Ovary (tissue), 9 donors: ENCODE data around the gene ST14. TPM values are rescaled to one million over a fixed set of nuclear protein-coding genes. Genes with fewer than 3 reads are reported as not detected.

Source experiments
- DNase-seq, 5 donors: peaks; one replicate each; pipeline ENCODE4 v3.0.0-alpha.2; 2019 to 2020
- H3K27ac ChIP-seq, 2 donors: fragments of 200-600 bp; one replicate each; pipeline versions ENCODE4 v1.5.1 to v1.8.0; 2019 to 2022
- H3K27me3 ChIP-seq: fragments of 200-600 bp; one replicate; pipeline ENCODE4 v1.8.0; 2022
- H3K36me3 ChIP-seq: fragments of 200-600 bp; sonication (generic); one replicate; pipeline ENCODE4 v1.5.1; 2019
- H3K4me1 ChIP-seq: one replicate; pipeline ENCODE4 v1.8.1; 2013; ENCODE audit warnings: mild to moderate bottlenecking, moderate library complexity; ENCODE audit not compliant: insufficient read depth
- H3K4me3 ChIP-seq: fragments of 200-600 bp; sonication (generic); one replicate; pipeline ENCODE4 v1.5.1; 2017
- H3K9me3 ChIP-seq, 2 donors: fragments of 200-600 bp in 1 of 2; sonication (generic) in 1 of 2; one replicate each; pipeline versions ENCODE4 v1.5.1 to v1.8.1; 2013 to 2019; ENCODE audit warnings: mild to moderate bottlenecking in 1 of 2, moderate library complexity in 1 of 2
- CTCF ChIP-seq, 3 donors: fragments of 450-650 bp in 2 of 3; fragments of 200-600 bp in 1 of 3; IDR thresholded peaks; one replicate each; pipeline versions ENCODE4 v1.5.1 to v1.8.0; 2016 to 2022; ENCODE audit warnings: antibody characterized with exemption in 3 of 3, mild to moderate bottlenecking in 1 of 3
- EP300 ChIP-seq: sonication (generic); formaldehyde crosslinking; IDR thresholded peaks from one replicate; pipeline ENCODE4 v1.6.1; 2017; ENCODE audit warnings: antibody characterized with exemption
- POLR2A ChIP-seq: fragments of 450-650 bp; IDR thresholded peaks from one replicate; pipeline ENCODE4 v1.6.1; 2017; ENCODE audit warnings: antibody characterized with exemption, mild to moderate bottlenecking, moderate library complexity
- WGBS, 3 donors: extraction: QIAGEN DNeasy Blood & Tissue Kit in 1 of 3; methylation state at CpG; one replicate each; pipeline versions ENCODE4 v1.1.5 to v1.1.7; 2013 to 2017; 5-methylcytosine and 5-hydroxymethylcytosine counted together
- intact Hi-C, 4 donors: fragments of 100-400 bp; cut with DNase I; formaldehyde crosslinking; loops; one replicate each; pipeline versions ENCODE4 v1.11.0 to v1.15.1; 2022 to 2023
- polyA plus RNA-seq, 2 donors: library from polyadenylated mRNA; stranded (reverse); fragments of 200-250 nt in 1 of 2; fragments of 350-450 nt in 1 of 2; fragmentation: Illumina TruSeq in 1 of 2; extraction: RNeasy Lipid Tissue Mini Kit (QIAGEN cat#74804) in 1 of 2; gene quantifications; one replicate each; pipeline ENCODE4 v1.2.3, GENCODE V29; 2013 to 2014
- total RNA-seq, 7 donors: library from RNA; depleted of rRNA in 2 of 7; stranded (reverse); fragments of >200 nt in 2 of 7; fragmentation: NEBNext Ultra II Directional in 3 of 7; extraction: Animal tissue kit (Norgen Biotek cat#: 25700) in 3 of 7; gene quantifications; one replicate each; pipeline versions ENCODE4 v1.1.0 to v1.2.4, GENCODE V29; 2016 to 2023
- donor health status: DM: no; HTN: no; CAD: no; lungs with moderate emphysema.
- donor health status: DM: no; HTN: no; CAD: no.
- donor health status: Bipolar disorder and iron deficiency.
- donor health status: DM: yes; HTN: yes; CAD: no.
- donor health status: DM: no; HTN: no; CAD: no.
- donor health status: DM: yes; HTN: yes; CAD: no.

Gene ST14
- total and polyA plus RNA-seq, 9 donors = 0.18 to 76.2 (median 4.5) TPM

- WGBS, 3 donors = 92 to 96% (median 96%) methylated on average over 7 of the region's 7 CpGs
- H3K27me3 ChIP-seq = no peaks in the 10 kb centered on the region
Measured at GRCh38 chr11:130201026-130201425, 41.4 kb downstream of the ST14 start.

GRCh38 chr11:130202009-130202817, 42.6 kb downstream of the ST14 start:
- no peak for TF ChIP-seq POLR2A
- intact Hi-C loops = loop anchor here in 1 of 4 donors (10.0 kb wide), 1 partner anchor 223 kb away; the partner anchor contains the start of gene ADAMTS8
- 80 to 89% (median 86%) methylated on average over 12 of the region's 12 CpGs for WGBS, 3 donors
- Histone ChIP-seq H3K4me1 (no peaks in the 10 kb centered on the region), H3K9me3 (no peaks in the 10 kb centered on the region), H3K27ac (no peak overlapping the region), H3K27me3 (no peaks in the 10 kb centered on the region), H3K4me3 (no peak overlapping the region), H3K36me3 (no peaks in the 10 kb centered on the region)
- no peak for DNase-seq

More at GRCh38 chr11:130201026-130201425, 41.4 kb downstream of the ST14 start:
- Histone ChIP-seq H3K9me3 (no peaks in the 10 kb centered on the region), H3K4me3 (no peak overlapping the region), H3K4me1 (no peaks in the 10 kb centered on the region), H3K36me3 (no peaks in the 10 kb centered on the region), H3K27ac (no peak overlapping the region)
- DNase-seq = no peak
- intact Hi-C loops = loop anchor here in 1 of 4 donors (10.0 kb wide), 1 partner anchor 224 kb away; the partner anchor contains the start of gene ADAMTS8
- TF ChIP-seq EP300 (no peak), CTCF (IDR thresholded peaks at IDR 0.05) (no peak), POLR2A (no peak)

GRCh38 chr11:130202818-130203689, 43.5 kb downstream of the ST14 start:
- H3K4me1 ChIP-seq = no peaks in the 10 kb centered on the region

More at GRCh38 chr11:130202818-130203689, 43.5 kb downstream of the ST14 start:
- H3K27ac ChIP-seq = no peak overlapping the region
- intact Hi-C loops = loop anchor here in 1 of 4 donors (10.0 kb wide), 1 partner anchor 222 kb away; the partner anchor contains the start of gene ADAMTS8
- TF ChIP-seq CTCF (IDR thresholded peaks at IDR 0.05) (no peak), POLR2A (no peak), EP300 (no peak)
- H3K9me3 ChIP-seq = no peaks in the 10 kb centered on the region
- H3K4me3 ChIP-seq = no peak overlapping the region
- 82 to 84% (median 84%) methylated on average over 25 of the region's 25 CpGs for WGBS, 3 donors
- no peaks in the 10 kb centered on the region for H3K27me3 ChIP-seq
- DNase-seq = peak in 1 of 5 donors; percentile 18
- no peaks in the 10 kb centered on the region for H3K36me3 ChIP-seq
